Thyroid gland (tissue), 4 donors: Measurements from ENCODE around the gene KCNMA1. TPM values are rescaled to one million over a fixed set of nuclear protein-coding genes. Genes with fewer than 3 reads are reported as not detected.

Source experiments
- DNase-seq, 2 donors: peaks; one replicate each; pipeline ENCODE4 v3.0.0-alpha.2; 2019
- H3K27ac ChIP-seq, 3 donors: fragments of 200-600 bp; sonication (generic); 1 replicate in 2 of 3; 2 replicates in 1 of 3; pipeline ENCODE4 v1.5.1; 2016 to 2019; ENCODE audit warnings: mild to moderate bottlenecking in 1 of 3, moderate library complexity in 1 of 3
- H3K27me3 ChIP-seq: fragments of 200-600 bp; sonication (generic); one replicate; pipeline ENCODE4 v1.5.1; 2019
- H3K36me3 ChIP-seq, 2 donors: fragments of 200-600 bp; sonication (generic); one replicate each; pipeline ENCODE4 v1.5.1; 2016 to 2019
- H3K4me1 ChIP-seq, 2 donors: fragments of 200-600 bp; sonication (generic); one replicate each; pipeline ENCODE4 v1.5.1; 2017 to 2019
- H3K4me3 ChIP-seq, 3 donors: fragments of 200-600 bp; sonication (generic); replicated peaks in 1 of 3; 1 replicate in 2 of 3; 2 replicates in 1 of 3; pipeline ENCODE4 v1.5.1; 2016; ENCODE audit warnings: mild to moderate bottlenecking in 1 of 3
- H3K9me3 ChIP-seq: fragments of 200-600 bp; sonication (generic); one replicate; pipeline ENCODE4 v1.5.1; 2017
- POLR2A ChIP-seq, 2 donors: fragments of 450-650 bp; IDR thresholded peaks; one replicate each; pipeline ENCODE4 v1.6.1; 2017; ENCODE audit warnings: antibody characterized with exemption in 2 of 2, mild to moderate bottlenecking in 2 of 2, moderate library complexity in 1 of 2
- WGBS, 2 donors: methylation state at CpG; one replicate each; pipeline ENCODE4 v1.1.5; 2017; 5-methylcytosine and 5-hydroxymethylcytosine counted together
- intact Hi-C: fragments of 100-400 bp; cut with DNase I; formaldehyde crosslinking; loops from one replicate; pipeline ENCODE4 v1.15.1; 2023
- total RNA-seq, 4 donors: library from RNA; depleted of rRNA; stranded (reverse); fragments of >200 nt; gene quantifications; one replicate each; pipeline ENCODE4 v1.2.3, GENCODE V29; 2016
- TF ChIP-seq, protein P1 (sequence below), 6 experiments: fragments of 200-600 bp in 3 of 6; fragments of 450-650 bp in 3 of 6; sonication (generic) in 3 of 6; IDR thresholded peaks; one replicate each; pipeline ENCODE4 v1.5.1; 2016 to 2019; ENCODE audit warnings: antibody characterized with exemption in 6 of 6, mild to moderate bottlenecking in 2 of 6, inconsistent platforms in 1 of 6, moderate library complexity in 1 of 6

The KCNMA1 gene
- total RNA-seq, 4 donors from 2014 or later = 2.5 to 5.1 (median 3.6) TPM

DNA sequence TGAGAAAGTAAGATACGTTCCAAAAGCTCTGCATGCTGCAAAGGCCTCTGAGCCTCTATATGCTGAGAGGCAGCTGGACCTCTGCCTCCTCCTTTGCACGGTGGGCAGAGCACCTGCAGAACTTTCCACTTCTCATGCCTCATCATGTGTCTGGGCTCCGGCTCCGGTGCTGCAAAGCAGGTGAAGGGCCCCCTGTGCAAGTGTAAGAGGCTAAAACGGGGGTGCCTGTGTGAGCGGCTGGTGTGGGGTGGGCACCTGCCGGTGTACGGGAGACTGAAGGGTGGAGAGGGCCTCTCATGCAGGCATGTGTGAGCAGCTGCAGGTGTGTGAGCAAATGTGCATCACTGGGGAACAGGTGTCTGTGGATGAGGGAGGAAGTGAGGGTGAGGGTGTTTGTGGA lies 121.0 kb downstream of the KCNMA1 start:
- Histone ChIP-seq H3K4me3 (no peak overlapping the region), H3K4me1 (no peaks in the 10 kb centered on the region), H3K27ac (no peak overlapping the region), H3K27me3 (no peaks in the 10 kb centered on the region), H3K36me3 (no peaks in the 10 kb centered on the region), H3K9me3 (no peaks in the 10 kb centered on the region)
- TF ChIP-seq POLR2A (IDR thresholded peaks at IDR 0.05) = no peak
- TF ChIP-seq, protein P1, sequence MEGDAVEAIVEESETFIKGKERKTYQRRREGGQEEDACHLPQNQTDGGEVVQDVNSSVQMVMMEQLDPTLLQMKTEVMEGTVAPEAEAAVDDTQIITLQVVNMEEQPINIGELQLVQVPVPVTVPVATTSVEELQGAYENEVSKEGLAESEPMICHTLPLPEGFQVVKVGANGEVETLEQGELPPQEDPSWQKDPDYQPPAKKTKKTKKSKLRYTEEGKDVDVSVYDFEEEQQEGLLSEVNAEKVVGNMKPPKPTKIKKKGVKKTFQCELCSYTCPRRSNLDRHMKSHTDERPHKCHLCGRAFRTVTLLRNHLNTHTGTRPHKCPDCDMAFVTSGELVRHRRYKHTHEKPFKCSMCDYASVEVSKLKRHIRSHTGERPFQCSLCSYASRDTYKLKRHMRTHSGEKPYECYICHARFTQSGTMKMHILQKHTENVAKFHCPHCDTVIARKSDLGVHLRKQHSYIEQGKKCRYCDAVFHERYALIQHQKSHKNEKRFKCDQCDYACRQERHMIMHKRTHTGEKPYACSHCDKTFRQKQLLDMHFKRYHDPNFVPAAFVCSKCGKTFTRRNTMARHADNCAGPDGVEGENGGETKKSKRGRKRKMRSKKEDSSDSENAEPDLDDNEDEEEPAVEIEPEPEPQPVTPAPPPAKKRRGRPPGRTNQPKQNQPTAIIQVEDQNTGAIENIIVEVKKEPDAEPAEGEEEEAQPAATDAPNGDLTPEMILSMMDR (IDR thresholded peaks at IDR 0.05) = no peak
- WGBS, 2 donors = 84 to 89% methylated on average over 8 of the region's 8 CpGs
- intact Hi-C loops = no loop called here
- no peak for DNase-seq

DNA sequence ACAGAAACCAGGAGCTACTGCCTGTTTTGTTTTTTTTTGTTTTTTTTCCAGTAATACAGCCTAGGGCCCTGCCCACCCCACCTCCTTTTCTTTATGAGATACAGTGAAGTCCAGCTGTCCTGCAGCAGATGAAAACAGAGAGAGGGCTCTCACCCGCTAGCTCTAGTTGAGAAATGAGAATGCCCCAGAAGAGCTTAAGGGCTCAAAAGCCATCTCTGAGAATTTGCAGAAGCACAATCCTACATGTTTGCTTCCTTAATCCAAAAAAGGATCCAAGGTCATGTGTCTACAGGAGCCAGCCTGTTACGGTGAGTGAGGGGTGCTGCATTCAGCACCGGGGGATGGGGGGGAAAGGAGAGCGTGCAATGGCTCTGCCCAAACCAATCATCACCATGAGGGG lies 122.7 kb downstream of the KCNMA1 start:
- no peaks in the 10 kb centered on the region for H3K27me3 ChIP-seq
- intact Hi-C loops = no loop called here
- WGBS, 2 donors = 85 to 91% methylated on average over 4 of the region's 4 CpGs
- H3K36me3 ChIP-seq = no peaks in the 10 kb centered on the region
- no peak overlapping the region for H3K4me3 ChIP-seq
- no peak for DNase-seq
- H3K4me1 ChIP-seq = no peaks in the 10 kb centered on the region
- H3K9me3 ChIP-seq = no peaks in the 10 kb centered on the region
- TF ChIP-seq, protein P1 (IDR thresholded peaks at IDR 0.05) = no peak
- TF ChIP-seq POLR2A (IDR thresholded peaks at IDR 0.05) = no peak
- no peak overlapping the region for H3K27ac ChIP-seq

DNA sequence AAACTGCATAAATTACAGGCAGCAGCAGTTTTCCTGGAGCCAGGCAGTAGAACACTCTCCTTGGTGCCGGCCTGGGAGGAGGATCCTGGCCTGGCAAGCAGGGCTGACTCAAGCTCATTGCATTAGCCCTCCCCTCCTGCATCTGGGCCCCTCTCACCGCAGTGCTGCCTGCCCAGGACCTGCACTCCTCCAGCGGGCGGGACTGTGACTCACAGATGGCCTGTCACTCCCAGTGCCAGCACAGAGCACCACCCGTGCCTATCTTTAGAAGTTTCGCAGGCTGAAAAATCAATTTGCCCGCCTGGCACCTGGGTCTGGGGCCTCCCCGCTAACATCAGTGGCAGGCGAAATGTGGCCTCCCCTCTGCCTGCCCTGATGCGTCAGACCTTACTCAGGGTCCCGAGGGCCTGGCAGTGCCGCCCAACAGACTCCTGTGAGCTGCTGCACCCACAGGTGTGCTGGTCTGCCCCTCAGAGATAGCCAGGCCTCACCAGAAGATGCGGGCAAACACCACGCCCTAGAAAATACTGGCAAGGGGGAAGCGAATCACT lies 123.8 kb downstream of the KCNMA1 start:
- H3K9me3 ChIP-seq = no peaks in the 10 kb centered on the region
- H3K4me1 ChIP-seq = no peaks in the 10 kb centered on the region
- TF ChIP-seq POLR2A (IDR thresholded peaks at IDR 0.05) = no peak
- TF ChIP-seq, protein P1 (IDR thresholded peaks at IDR 0.05) = no peak
- no peak overlapping the region for H3K4me3 ChIP-seq
- H3K27me3 ChIP-seq = no peaks in the 10 kb centered on the region
- DNase-seq = peak; percentile 15 to 42
- intact Hi-C loops = no loop called here
- 70 to 71% methylated on average over 7 to 13 of the region's 15 CpGs for WGBS, 2 donors
- H3K27ac ChIP-seq = no peak overlapping the region
- H3K36me3 ChIP-seq = no peaks in the 10 kb centered on the region

DNA sequence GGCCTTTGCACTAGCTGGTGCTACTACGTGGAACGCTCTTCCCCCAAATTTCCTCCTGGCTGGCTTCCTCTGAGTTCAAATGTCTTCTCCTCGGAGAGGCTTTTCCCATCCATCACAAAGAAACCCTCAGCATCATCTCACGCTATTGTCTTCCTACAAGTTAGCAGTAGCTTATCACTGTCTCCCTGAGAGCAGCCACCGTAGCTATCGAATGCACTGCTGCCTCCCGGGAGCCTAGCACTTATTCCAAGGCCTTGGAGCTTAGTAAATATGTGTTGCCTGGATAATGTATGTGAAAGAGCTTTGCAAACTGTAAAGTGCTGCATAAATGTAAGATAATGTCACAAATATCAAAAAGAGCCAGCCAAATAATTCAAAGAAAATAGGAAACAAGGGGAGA lies 124.4 kb downstream of the KCNMA1 start:
- intact Hi-C loops = no loop called here
- H3K36me3 ChIP-seq = no peaks in the 10 kb centered on the region
- WGBS, 2 donors = 85 to 86% methylated on average over 7 of the region's 7 CpGs
- no peaks in the 10 kb centered on the region for H3K9me3 ChIP-seq
- no peak for DNase-seq
- H3K4me1 ChIP-seq = no peaks in the 10 kb centered on the region
- no peak overlapping the region for H3K4me3 ChIP-seq
- H3K27ac ChIP-seq = no peak overlapping the region
- TF ChIP-seq, protein P1 (IDR thresholded peaks at IDR 0.05) = no peak
- no peak for TF ChIP-seq POLR2A (IDR thresholded peaks at IDR 0.05)
- H3K27me3 ChIP-seq = no peaks in the 10 kb centered on the region

DNA sequence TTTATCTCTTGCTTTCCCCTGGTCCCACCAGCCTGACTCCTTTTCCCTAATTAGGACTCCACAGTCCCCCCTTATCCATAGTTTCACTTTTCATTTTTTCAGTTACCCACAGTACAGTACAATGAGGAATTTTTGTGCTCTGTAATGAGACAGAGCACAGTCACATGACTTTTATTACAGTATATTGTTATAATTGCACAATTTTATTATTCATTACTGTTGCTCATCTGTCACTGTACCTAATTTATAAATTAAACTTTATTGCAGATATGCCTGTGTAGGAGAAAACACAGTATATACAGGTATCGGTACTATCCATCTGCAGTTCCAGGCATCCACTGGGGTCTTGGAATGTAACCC lies 125.4 kb downstream of the KCNMA1 start:
- Histone ChIP-seq H3K27ac (no peak overlapping the region), H3K27me3 (no peaks in the 10 kb centered on the region), H3K9me3 (no peaks in the 10 kb centered on the region), H3K4me1 (no peaks in the 10 kb centered on the region), H3K36me3 (no peaks in the 10 kb centered on the region), H3K4me3 (no peak overlapping the region)
- no peak for DNase-seq
- intact Hi-C loops = no loop called here
- TF ChIP-seq, protein P1 (IDR thresholded peaks at IDR 0.05) = no peak
- no peak for TF ChIP-seq POLR2A (IDR thresholded peaks at IDR 0.05)
- 93 to 97% methylated on average over 1 of the region's 1 CpG for WGBS, 2 donors
